Left lung (tissue), 14 donors: ENCODE data around the gene KLK11. TPM values are rescaled to one million over a fixed set of nuclear protein-coding genes. Genes with fewer than 3 reads are reported as not detected.

ENCODE experiments used
- ATAC-seq: fragments of 200-7000 bp; cut with Tn5 transposase; one replicate; pipeline ENCODE4 v1.9.1; 2020; ENCODE audit warnings: moderate library complexity
- DNase-seq, 4 donors: peaks; one replicate each; pipeline ENCODE4 v3.0.0-alpha.2; 2013 to 2020
- H3K27ac ChIP-seq, 2 donors: fragments of 200-600 bp; sonication (generic) in 1 of 2; one replicate each; pipeline versions ENCODE4 v1.5.0 to v1.8.0; 2020 to 2021
- H3K27me3 ChIP-seq, 2 donors: fragments of 200-600 bp; sonication (generic) in 1 of 2; one replicate each; pipeline versions ENCODE4 v1.5.0 to v1.8.0; 2020 to 2021
- H3K36me3 ChIP-seq, 2 donors: fragments of 200-600 bp; sonication (generic) in 1 of 2; one replicate each; pipeline versions ENCODE4 v1.5.0 to v1.8.0; 2020 to 2021
- H3K4me1 ChIP-seq, 2 donors: fragments of 200-600 bp; one replicate each; pipeline ENCODE4 v1.8.0; 2021
- H3K4me3 ChIP-seq, 2 donors: fragments of 200-600 bp; sonication (generic) in 1 of 2; one replicate each; pipeline versions ENCODE4 v1.5.0 to v1.8.0; 2020 to 2021; ENCODE audit warnings: mild to moderate bottlenecking in 1 of 2
- H3K9me3 ChIP-seq, 2 donors: fragments of 200-600 bp; sonication (generic) in 1 of 2; one replicate each; pipeline versions ENCODE4 v1.5.0 to v1.8.0; 2020 to 2021
- intact Hi-C, 2 donors: fragments of 100-400 bp; cut with DNase I; formaldehyde crosslinking; loops; one replicate each; pipeline versions ENCODE4 v1.11.2 to v1.14.2; 2022
- long read RNA-seq, 12 donors: library from polyadenylated mRNA in 2 of 12; unstranded in 2 of 12; transcript quantifications; one replicate each; pipeline ENCODE4 v2.0.0 and lab custom pipeline, GENCODE V29; 2019 to 2026
- polyA plus RNA-seq, 6 donors: library from polyadenylated mRNA; unstranded; fragments of 120-200 nt; gene quantifications; one replicate each; pipeline ENCODE4 v1.2.1, GENCODE V29; 2013; ENCODE audit not compliant: insufficient read length in 6 of 6
- total RNA-seq, 2 donors: library from RNA; stranded (reverse); fragmentation: NEBNext Ultra II Directional; extraction: Animal tissue kit (Norgen Biotek cat#: 25700); gene quantifications; one replicate each; pipeline ENCODE4 v1.2.1, GENCODE V29; 2021
- TF ChIP-seq, protein P1 (sequence below), 2 donors: fragments of 200-600 bp; sonication (generic) in 1 of 2; IDR thresholded peaks; one replicate each; pipeline versions ENCODE4 v1.5.0 to v1.8.0; 2021; ENCODE audit warnings: antibody characterized with exemption in 2 of 2
- donor health status: DM: no; HTN: yes; CAD: no.
- donor health status: DM: no; HTN: no; CAD: no.

Gene KLK11, protein sequence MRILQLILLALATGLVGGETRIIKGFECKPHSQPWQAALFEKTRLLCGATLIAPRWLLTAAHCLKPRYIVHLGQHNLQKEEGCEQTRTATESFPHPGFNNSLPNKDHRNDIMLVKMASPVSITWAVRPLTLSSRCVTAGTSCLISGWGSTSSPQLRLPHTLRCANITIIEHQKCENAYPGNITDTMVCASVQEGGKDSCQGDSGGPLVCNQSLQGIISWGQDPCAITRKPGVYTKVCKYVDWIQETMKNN
- total RNA-seq (1 to 10 TPM; 3.6 to 7.2 TPM), polyA plus RNA-seq (1 to 10 TPM; 1.6 to 5.3 (median 3.2) TPM)
- long read RNA-seq, donor 1 = 0 reads
- long read RNA-seq, donor 2, partial matches to known transcripts = 0 of 2 reads
- long read RNA-seq, donor 2, other reads (novel, unspliced or antisense) = 0 of 2 reads
- long read RNA-seq, donor 3, partial matches to known transcripts = 0 of 1 reads
- long read RNA-seq, donor 3, other reads (novel, unspliced or antisense) = 0 of 1 reads
- long read RNA-seq, donor 4, partial matches to known transcripts = 0 of 3 reads
- long read RNA-seq, donor 4, other reads (novel, unspliced or antisense) = 2 of 3 reads
- long read RNA-seq, donor 5 = 0 reads
- long read RNA-seq, donor 6, partial matches to known transcripts = 0 of 1 reads
- long read RNA-seq, donor 6, other reads (novel, unspliced or antisense) = 0 of 1 reads
- long read RNA-seq, donor 7 = 0 reads
- long read RNA-seq, donor 8, partial matches to known transcripts = 0 of 1 reads
- long read RNA-seq, donor 8, other reads (novel, unspliced or antisense) = 0 of 1 reads
- long read RNA-seq, donor 9 = 0 reads
- long read RNA-seq, donor 10, transcript KLK11-204 (6 exons, 1,174 nt) = major isoform, 6 of 10 reads
- long read RNA-seq, donor 10, partial matches to known transcripts = 0 of 10 reads
- long read RNA-seq, donor 10, other reads (novel, unspliced or antisense) = 3 of 10 reads
- long read RNA-seq, donor 11 = 0 reads
- long read RNA-seq, donor 12, partial matches to known transcripts = 0 of 2 reads
- long read RNA-seq, donor 12, other reads (novel, unspliced or antisense) = 0 of 2 reads

DNA sequence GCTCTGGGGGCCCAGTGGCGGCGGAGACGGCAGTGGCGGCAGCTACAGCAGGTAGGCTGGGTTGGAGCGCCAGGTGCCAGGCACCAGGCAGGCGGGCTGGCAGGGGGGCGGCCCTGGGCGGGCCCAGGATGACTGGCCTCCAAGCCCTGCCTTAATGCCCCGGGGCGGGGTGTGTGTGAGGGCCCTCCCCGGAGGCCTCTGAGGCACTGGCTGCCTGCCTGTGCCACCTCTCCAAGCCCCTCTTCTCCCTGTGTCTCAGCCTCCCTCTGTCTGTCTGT, at the start of gene KLK11:
Gene KLK11, minus strand, starts transcription at position 63 of the 278 bp plus-strand sequence. CDS start 985 bp downstream, outside the sequence.
- no peaks in the 10 kb centered on the region for H3K36me3 ChIP-seq
- H3K4me1 ChIP-seq = no peaks in the 10 kb centered on the region
- peak; percentile 55 for ATAC-seq
- no peak within 1 kb of the TSS for H3K27ac ChIP-seq
- peaks cover 4 to 95% of the 10 kb centered on the region in 2 donors for H3K27me3 ChIP-seq
- H3K9me3 ChIP-seq = no peaks in the 10 kb centered on the region
- no peak within 1 kb of the TSS for H3K4me3 ChIP-seq
- intact Hi-C loops = loop anchor here in 1 of 2 donors (10.0 kb wide), 1 partner anchor 148 kb away; no protein-coding TSS in a partner anchor
- DNase-seq = peak in 1 of 4 donors; percentile 80
- TF ChIP-seq, protein P1, sequence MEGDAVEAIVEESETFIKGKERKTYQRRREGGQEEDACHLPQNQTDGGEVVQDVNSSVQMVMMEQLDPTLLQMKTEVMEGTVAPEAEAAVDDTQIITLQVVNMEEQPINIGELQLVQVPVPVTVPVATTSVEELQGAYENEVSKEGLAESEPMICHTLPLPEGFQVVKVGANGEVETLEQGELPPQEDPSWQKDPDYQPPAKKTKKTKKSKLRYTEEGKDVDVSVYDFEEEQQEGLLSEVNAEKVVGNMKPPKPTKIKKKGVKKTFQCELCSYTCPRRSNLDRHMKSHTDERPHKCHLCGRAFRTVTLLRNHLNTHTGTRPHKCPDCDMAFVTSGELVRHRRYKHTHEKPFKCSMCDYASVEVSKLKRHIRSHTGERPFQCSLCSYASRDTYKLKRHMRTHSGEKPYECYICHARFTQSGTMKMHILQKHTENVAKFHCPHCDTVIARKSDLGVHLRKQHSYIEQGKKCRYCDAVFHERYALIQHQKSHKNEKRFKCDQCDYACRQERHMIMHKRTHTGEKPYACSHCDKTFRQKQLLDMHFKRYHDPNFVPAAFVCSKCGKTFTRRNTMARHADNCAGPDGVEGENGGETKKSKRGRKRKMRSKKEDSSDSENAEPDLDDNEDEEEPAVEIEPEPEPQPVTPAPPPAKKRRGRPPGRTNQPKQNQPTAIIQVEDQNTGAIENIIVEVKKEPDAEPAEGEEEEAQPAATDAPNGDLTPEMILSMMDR (IDR thresholded peaks at IDR 0.05) = no peak

DNA sequence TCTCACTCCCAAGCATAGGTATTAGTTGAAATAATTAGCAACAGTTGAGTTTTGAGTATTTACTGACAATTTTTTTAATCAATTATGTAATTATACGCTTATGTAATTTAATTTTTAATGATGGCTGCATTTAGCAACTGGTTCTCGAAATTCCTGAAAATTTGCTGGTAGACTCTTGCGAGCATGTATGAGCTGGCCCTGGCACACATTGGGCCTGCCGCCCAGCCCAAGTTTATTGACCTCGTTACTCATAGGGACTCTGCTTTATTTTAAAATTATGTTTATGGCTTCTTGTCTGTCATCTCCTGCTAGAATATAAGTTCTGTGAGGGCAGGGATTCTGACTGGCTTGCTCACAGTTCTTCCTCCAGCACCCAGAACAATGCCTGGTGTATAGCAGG, 49.6 kb upstream of the KLK11 start:
- ATAC-seq (no peak), DNase-seq (no peak)
- intact Hi-C loops = no loop called here
- H3K9me3 ChIP-seq = peaks cover 0 to 8% of the 10 kb centered on the region in 2 donors
- no peak overlapping the region for H3K4me3 ChIP-seq
- TF ChIP-seq, protein P1 (IDR thresholded peaks at IDR 0.05) = no peak
- H3K27ac ChIP-seq = no peak overlapping the region
- no peaks in the 10 kb centered on the region for H3K4me1 ChIP-seq
- H3K27me3 ChIP-seq = peaks cover 0 to 12% of the 10 kb centered on the region in 2 donors
- no peaks in the 10 kb centered on the region for H3K36me3 ChIP-seq

DNA sequence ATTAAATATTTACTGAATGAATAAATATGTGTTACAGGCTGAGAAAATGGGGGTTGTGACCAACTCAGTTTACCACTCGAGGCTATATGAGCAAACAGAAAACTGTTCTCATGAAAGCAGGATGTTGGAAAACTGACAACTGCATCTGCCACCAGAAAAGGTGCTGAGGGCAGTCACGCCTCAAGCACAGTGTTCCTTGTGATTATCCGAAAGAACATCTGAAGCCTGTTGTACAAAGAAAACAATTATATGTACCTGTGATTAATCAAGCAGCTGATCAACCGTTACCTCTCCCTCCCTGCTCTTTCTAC, 44.6 kb upstream of the KLK11 start:
- peaks cover 0 to 8% of the 10 kb centered on the region in 2 donors for H3K9me3 ChIP-seq
- TF ChIP-seq, protein P1 (IDR thresholded peaks at IDR 0.05) = no peak
- peaks cover 0 to 27% of the 10 kb centered on the region in 2 donors for H3K27me3 ChIP-seq
- ATAC-seq (no peak), DNase-seq (no peak)
- H3K36me3 ChIP-seq = no peaks in the 10 kb centered on the region
- no peak overlapping the region for H3K27ac ChIP-seq
- H3K4me3 ChIP-seq = no peak overlapping the region
- intact Hi-C loops = no loop called here
- no peaks in the 10 kb centered on the region for H3K4me1 ChIP-seq

DNA sequence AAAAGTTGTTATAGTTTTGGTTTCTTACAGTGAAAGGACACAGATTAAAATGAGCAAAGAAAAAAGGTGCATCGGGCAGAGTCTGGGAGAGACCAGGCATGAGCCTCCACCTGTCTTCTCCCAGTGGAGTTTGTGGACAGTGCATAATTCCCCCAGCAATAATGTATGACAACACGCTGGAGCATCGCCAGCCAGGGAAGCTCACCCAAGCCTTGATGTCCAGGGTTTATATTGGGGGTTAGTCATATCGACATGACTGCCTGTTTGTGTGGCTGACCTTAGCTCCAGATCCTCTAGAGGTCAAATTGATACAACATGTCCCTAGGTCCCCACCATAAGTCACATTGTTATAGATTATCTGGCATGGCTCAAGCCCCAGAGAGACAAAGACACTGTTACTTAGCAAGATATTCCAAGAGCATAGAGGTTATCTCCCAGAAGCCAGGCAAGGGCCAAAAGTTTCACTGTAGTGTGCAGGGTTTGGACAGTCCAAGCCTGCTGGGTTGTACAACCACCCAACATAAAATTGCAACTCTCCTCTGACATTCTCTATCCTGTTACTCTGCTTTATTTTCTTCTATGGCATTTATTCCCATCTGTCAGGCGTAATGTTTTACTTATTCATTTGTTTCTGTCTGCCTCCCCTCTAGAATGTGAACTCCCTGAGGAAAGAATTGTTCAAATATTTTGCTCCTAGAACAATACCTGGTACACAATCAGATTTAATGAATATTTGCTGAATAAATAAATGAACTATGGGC, 44.1 kb upstream of the KLK11 start:
- TF ChIP-seq, protein P1 (IDR thresholded peaks at IDR 0.05) = no peak
- Histone ChIP-seq H3K36me3 (no peaks in the 10 kb centered on the region), H3K4me3 (no peak overlapping the region), H3K9me3 (peaks cover 0 to 8% of the 10 kb centered on the region in 2 donors), H3K27ac (no peak overlapping the region), H3K27me3 (peaks cover 0 to 28% of the 10 kb centered on the region in 2 donors), H3K4me1 (no peaks in the 10 kb centered on the region)
- no peak for DNase-seq
- ATAC-seq = no peak
- intact Hi-C loops = no loop called here
